ENCODE measurements around the gene ZNF831.

DNA sequence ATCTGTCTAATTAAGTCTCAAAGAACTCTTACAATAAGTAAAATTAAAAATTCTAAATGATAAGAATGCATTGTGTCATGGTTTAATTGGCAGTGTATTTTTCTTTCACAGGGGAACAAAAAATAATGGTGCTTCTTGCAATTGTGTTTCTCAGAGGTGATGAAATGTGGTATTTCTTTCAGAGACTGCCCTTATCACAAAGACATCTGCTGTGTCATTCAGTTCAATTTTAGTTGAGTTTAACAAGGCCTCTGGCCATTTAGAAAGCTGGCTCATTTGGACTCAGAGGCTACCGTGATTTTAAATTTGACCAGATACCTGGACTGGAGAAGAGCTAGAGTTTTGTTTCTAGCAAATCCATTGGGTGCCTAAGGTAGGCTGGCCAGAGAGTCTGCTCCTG is 23.6 kb upstream of the ZNF831 start:
- TF ChIP-seq, protein P1, sequence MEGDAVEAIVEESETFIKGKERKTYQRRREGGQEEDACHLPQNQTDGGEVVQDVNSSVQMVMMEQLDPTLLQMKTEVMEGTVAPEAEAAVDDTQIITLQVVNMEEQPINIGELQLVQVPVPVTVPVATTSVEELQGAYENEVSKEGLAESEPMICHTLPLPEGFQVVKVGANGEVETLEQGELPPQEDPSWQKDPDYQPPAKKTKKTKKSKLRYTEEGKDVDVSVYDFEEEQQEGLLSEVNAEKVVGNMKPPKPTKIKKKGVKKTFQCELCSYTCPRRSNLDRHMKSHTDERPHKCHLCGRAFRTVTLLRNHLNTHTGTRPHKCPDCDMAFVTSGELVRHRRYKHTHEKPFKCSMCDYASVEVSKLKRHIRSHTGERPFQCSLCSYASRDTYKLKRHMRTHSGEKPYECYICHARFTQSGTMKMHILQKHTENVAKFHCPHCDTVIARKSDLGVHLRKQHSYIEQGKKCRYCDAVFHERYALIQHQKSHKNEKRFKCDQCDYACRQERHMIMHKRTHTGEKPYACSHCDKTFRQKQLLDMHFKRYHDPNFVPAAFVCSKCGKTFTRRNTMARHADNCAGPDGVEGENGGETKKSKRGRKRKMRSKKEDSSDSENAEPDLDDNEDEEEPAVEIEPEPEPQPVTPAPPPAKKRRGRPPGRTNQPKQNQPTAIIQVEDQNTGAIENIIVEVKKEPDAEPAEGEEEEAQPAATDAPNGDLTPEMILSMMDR (IDR thresholded peaks at IDR 0.05), result no peak
- TF ChIP-seq POLR2A (IDR thresholded peaks at IDR 0.05), result no peak
- TF ChIP-seq EP300 (IDR thresholded peaks at IDR 0.05), result no peak

All from tibial nerve (tissue), 4 donors.